Ishikawa (cell line): ENCODE results near the gene NOL12.

Source experiments
- CEBPB ChIP-seq: IDR thresholded peaks from 2 replicates; pipeline ENCODE4 v1.6.1; 2012
- CREB1 ChIP-seq: IDR thresholded peaks from 2 replicates; pipeline ENCODE4 v1.6.1; 2012; ENCODE audit warnings: low read depth
- EGR1 ChIP-seq: IDR thresholded peaks from 2 replicates; pipeline ENCODE4 v1.6.1; 2012
- EP300 ChIP-seq: IDR thresholded peaks from 2 replicates; pipeline ENCODE4 v1.6.1; 2012; ENCODE audit warnings: borderline replicate concordance
- FOXM1 ChIP-seq: IDR thresholded peaks from 2 replicates; pipeline ENCODE4 v1.6.1; 2012; ENCODE audit warnings: low read depth, borderline replicate concordance
- NFIC ChIP-seq: IDR thresholded peaks from 2 replicates; pipeline ENCODE4 v1.6.1; 2012
- RAD21 ChIP-seq: IDR thresholded peaks from 2 replicates; pipeline ENCODE4 v1.6.1; 2012; ENCODE audit warnings: low read depth
- TAF1 ChIP-seq: IDR thresholded peaks from 2 replicates; pipeline ENCODE4 v1.6.1; 2012; ENCODE audit warnings: low read depth, mild to moderate bottlenecking
- TCF12 ChIP-seq: IDR thresholded peaks from 2 replicates; pipeline ENCODE4 v1.6.1; 2012; ENCODE audit warnings: low read depth
- TEAD4 ChIP-seq: IDR thresholded peaks from 2 replicates; pipeline ENCODE4 v1.6.1; 2012
- YY1 ChIP-seq: IDR thresholded peaks from 2 replicates; pipeline ENCODE4 v1.6.1; 2012; ENCODE audit warnings: low read depth
- ZBTB7A ChIP-seq: IDR thresholded peaks from 2 replicates; pipeline ENCODE4 v1.6.1; 2012; ENCODE audit warnings: low read depth
- TF ChIP-seq, protein P1 (sequence below): IDR thresholded peaks from 2 replicates; pipeline ENCODE4 v1.6.1; 2012
- TF ChIP-seq, protein P2 (sequence below): IDR thresholded peaks from 2 replicates; pipeline ENCODE4 v1.6.1; 2012
- TF ChIP-seq, protein P3 (sequence below): IDR thresholded peaks from 2 replicates; pipeline ENCODE4 v1.6.1; 2012; ENCODE audit warnings: low read depth, mild to moderate bottlenecking

NOL12 gene

DNA sequence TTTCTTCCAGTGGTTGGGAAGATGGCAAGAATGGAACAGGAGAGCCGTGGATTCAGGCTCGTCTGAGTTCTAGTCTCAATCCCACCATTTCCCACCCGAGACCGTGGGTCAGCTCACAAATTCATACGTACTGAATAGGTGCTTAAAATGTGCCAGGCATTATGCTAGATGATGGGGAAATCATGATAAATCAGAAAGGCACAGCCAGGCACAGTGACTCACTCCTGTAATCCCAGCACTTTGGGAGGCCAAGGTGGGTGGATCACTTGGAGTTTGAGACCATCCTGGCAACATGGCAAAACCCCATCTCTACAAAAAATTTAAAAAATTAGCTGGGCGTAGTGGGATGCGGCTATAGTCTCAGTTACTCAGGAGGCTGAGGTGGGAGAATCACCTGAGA is 17.8 kb downstream of the NOL12 start:
- TF ChIP-seq CEBPB (no peak), ZBTB7A (no peak), RAD21 (no peak), TAF1 (no peak), FOXM1 (no peak), TEAD4 (no peak)
- TF ChIP-seq, protein P1, sequence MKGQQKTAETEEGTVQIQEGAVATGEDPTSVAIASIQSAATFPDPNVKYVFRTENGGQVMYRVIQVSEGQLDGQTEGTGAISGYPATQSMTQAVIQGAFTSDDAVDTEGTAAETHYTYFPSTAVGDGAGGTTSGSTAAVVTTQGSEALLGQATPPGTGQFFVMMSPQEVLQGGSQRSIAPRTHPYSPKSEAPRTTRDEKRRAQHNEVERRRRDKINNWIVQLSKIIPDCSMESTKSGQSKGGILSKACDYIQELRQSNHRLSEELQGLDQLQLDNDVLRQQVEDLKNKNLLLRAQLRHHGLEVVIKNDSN, result no peak
- TF ChIP-seq, protein P2, sequence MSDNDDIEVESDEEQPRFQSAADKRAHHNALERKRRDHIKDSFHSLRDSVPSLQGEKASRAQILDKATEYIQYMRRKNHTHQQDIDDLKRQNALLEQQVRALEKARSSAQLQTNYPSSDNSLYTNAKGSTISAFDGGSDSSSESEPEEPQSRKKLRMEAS, result no peak

DNA sequence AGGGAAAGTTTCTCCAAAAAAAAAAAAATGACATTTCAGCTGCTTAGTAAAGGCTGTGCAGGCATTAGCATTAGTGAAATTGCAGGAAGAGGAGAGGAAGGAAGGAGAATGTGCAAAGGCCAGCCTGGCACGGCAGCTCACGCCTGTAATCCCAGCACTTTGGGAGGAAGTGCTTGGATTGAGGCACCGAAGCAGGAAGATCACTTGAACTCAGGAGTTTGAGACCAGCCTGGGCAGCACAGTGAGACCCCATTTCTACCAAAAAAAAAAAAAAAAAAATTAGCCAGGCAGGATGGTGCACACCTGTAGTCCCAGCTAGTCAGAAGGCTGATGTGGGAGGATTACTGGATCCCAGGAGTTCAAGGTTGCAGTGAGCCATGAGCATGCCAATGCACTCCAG is 18.5 kb downstream of the NOL12 start:
- TF ChIP-seq FOXM1 (no peak), RAD21 (no peak), ZBTB7A (no peak), CREB1 (no peak), TAF1 (no peak), TCF12 (no peak), TEAD4 (no peak), NFIC (no peak), YY1 (no peak), EP300 (no peak), CEBPB (no peak), EGR1 (no peak)
- TF ChIP-seq, protein P3, sequence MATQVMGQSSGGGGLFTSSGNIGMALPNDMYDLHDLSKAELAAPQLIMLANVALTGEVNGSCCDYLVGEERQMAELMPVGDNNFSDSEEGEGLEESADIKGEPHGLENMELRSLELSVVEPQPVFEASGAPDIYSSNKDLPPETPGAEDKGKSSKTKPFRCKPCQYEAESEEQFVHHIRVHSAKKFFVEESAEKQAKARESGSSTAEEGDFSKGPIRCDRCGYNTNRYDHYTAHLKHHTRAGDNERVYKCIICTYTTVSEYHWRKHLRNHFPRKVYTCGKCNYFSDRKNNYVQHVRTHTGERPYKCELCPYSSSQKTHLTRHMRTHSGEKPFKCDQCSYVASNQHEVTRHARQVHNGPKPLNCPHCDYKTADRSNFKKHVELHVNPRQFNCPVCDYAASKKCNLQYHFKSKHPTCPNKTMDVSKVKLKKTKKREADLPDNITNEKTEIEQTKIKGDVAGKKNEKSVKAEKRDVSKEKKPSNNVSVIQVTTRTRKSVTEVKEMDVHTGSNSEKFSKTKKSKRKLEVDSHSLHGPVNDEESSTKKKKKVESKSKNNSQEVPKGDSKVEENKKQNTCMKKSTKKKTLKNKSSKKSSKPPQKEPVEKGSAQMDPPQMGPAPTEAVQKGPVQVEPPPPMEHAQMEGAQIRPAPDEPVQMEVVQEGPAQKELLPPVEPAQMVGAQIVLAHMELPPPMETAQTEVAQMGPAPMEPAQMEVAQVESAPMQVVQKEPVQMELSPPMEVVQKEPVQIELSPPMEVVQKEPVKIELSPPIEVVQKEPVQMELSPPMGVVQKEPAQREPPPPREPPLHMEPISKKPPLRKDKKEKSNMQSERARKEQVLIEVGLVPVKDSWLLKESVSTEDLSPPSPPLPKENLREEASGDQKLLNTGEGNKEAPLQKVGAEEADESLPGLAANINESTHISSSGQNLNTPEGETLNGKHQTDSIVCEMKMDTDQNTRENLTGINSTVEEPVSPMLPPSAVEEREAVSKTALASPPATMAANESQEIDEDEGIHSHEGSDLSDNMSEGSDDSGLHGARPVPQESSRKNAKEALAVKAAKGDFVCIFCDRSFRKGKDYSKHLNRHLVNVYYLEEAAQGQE, result no peak
- TF ChIP-seq, protein P2, result no peak
- TF ChIP-seq, protein P1, result no peak

DNA sequence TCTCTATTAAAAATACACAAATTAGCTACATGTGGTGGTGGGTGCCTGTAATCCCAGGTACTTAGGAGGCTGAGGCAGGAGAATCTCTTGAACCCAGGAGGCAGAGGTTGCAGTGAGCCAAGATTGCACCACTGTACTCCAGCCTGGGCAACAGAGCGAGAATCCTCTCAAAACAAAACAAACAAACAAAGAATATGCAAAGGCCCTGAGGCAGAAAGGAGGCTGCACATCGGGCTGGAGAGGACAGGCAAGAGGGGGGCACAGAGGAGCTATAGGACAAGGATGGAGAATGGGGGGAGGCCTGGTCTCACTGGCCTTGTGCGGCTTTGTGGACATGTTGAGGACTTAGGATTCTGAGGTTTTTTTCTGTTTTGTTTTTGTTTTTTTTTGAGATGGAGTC is 19.1 kb downstream of the NOL12 start:
- no peak for TF ChIP-seq ZBTB7A
- no peak for TF ChIP-seq CREB1
- TF ChIP-seq EP300, result no peak
- no peak for TF ChIP-seq FOXM1
- TF ChIP-seq NFIC, result no peak
- TF ChIP-seq TAF1, result no peak
- no peak for TF ChIP-seq CEBPB
- TF ChIP-seq TCF12, result no peak
- TF ChIP-seq RAD21, result no peak
- TF ChIP-seq, protein P1, result no peak
- no peak for TF ChIP-seq YY1
- no peak for TF ChIP-seq EGR1
- TF ChIP-seq, protein P2, result no peak
- no peak for TF ChIP-seq TEAD4
- TF ChIP-seq, protein P3, result no peak

DNA sequence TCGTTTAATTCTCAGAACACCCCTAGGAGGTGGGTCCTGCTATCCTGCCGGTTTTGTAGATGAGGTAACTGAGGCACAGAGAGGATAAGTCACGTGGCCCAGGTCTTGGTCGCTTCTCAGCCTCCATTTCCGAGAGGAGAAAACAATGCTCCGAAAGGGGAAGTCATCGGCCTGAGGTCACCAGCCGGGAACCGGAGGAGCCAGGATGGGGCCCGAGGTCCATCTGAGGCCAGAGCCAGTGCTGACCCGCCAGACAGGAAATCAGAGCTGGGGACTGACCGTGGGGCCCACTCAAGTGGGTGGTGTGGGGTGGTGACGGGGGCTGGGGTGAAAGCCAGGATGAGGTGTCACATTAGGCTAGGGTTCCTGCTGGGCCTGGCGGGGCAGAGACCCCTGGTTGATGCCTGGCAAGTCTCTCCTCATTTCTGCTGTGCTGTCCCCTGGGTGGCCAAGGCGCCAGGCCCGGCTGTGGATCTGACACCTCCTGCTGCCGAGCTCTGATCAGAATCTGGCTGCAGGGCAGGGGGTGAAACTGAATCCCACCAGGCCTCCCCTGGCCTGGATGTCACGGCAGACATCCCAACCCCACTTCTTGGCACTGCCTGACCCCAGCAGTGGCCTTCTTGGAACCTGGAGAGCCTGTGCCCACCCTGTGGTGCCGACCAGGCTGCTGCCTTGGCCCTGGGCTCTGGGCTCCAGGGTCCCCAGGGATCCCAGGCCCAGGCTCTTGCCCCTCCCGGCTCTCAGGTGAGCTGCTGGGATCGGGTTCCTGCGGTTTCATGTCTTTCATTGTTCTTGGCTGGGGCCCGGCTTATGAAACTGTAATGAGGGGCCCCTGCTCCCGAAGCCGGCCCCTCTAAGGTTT is 22.7 kb downstream of the NOL12 start:
- TF ChIP-seq ZBTB7A (no peak), TEAD4 (no peak), YY1 (no peak), FOXM1 (no peak), TCF12 (no peak), NFIC (no peak), EGR1 (no peak), CEBPB (no peak), TAF1 (no peak), EP300 (no peak), RAD21 (no peak), CREB1 (no peak)
- TF ChIP-seq, protein P2, result no peak
- TF ChIP-seq, protein P3, result no peak
- TF ChIP-seq, protein P1, result no peak
